Measurements from ENCODE around the gene PREB.

Gene PREB

GRCh38 chr2:27135478-27135955, 1.1 kb upstream of the PREB start:
- peaks cover 5% of the 10 kb centered on the region; the same call in 1 of the 2 replicates for H3K4me1 ChIP-seq (ENCODE audit: control insufficient read depth, insufficient read depth, low read length)

GRCh38 chr2:27134781-27135477, 493 bp upstream of the PREB start:
- peak overlapping the region; percentile 5 for H3K27ac ChIP-seq (ENCODE audit: low read depth, low read length)
- peaks cover 5% of the 10 kb centered on the region; the same call in 1 of the 2 replicates for H3K4me1 ChIP-seq (ENCODE audit: control insufficient read depth, insufficient read depth, low read length)
- H3K9me3 ChIP-seq (ENCODE audit: control insufficient read depth, insufficient read depth, low read length) = no peaks in the 10 kb centered on the region
- no peaks in the 10 kb centered on the region for H3K27me3 ChIP-seq (ENCODE audit: control insufficient read depth, insufficient read depth, low read length)
- no peak overlapping the region for H3K9ac ChIP-seq (ENCODE audit: low read depth, low read length)
- H3K36me3 ChIP-seq (ENCODE audit: control insufficient read depth, insufficient read depth, low read length) = peaks cover 32% of the 10 kb centered on the region
- H3K4me3 ChIP-seq (ENCODE audit: low read depth, low read length) = peak overlapping the region; percentile 97; the same call in 1 of the 2 replicates

More at GRCh38 chr2:27135478-27135955, 1.1 kb upstream of the PREB start:
- Histone ChIP-seq H3K4me3 (ENCODE audit: low read depth, low read length) (no peak overlapping the region), H3K27ac (ENCODE audit: low read depth, low read length) (no peak overlapping the region), H3K9ac (ENCODE audit: low read depth, low read length) (no peak overlapping the region), H3K27me3 (ENCODE audit: control insufficient read depth, insufficient read depth, low read length) (no peaks in the 10 kb centered on the region), H3K9me3 (ENCODE audit: control insufficient read depth, insufficient read depth, low read length) (no peaks in the 10 kb centered on the region), H3K36me3 (ENCODE audit: control insufficient read depth, insufficient read depth, low read length) (peaks cover 26% of the 10 kb centered on the region)

DNA sequence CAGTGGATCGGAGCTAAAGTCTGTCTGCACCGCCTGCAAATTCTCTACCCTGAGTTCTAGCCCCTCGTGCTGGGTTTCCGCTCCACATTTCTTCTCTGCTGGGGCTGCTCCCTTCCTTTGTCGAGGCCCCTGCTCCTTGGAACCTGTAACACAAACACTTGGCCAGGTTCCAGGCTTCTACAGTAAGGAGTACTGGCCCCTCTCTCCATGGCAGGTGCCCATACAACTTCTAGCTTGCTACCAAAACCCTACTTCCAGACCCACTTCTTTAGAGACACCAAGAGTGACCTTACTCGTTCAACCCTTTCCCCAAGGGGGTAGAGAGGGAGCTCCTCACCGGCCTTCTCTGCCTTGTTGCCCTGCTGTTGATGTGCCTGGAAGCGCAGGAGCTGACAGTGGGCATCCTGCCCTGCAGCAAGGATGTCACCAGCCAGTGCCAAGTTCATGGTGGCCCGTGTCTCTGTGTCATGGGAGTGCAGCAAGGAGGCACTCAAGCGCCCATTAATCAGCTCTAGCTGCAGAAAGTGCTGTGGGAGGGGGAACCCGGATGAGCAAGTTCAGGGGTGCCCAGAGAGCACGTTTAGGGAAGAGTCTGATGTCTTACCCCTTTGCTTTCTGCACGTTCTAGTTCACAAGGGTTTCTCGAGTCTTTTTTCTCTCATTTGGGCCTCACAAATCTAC, 1.1 kb downstream of the PREB start:
- Histone ChIP-seq H3K27me3 (ENCODE audit: control insufficient read depth, insufficient read depth, low read length) (no peaks in the 10 kb centered on the region), H3K36me3 (ENCODE audit: control insufficient read depth, insufficient read depth, low read length) (peaks cover 39% of the 10 kb centered on the region), H3K4me3 (ENCODE audit: low read depth, low read length) (peak overlapping the region; percentile 97), H3K9me3 (ENCODE audit: control insufficient read depth, insufficient read depth, low read length) (no peaks in the 10 kb centered on the region), H3K9ac (ENCODE audit: low read depth, low read length) (0 out of 2 replicates have a peak overlapping the region, but pooled peaks have one; percentile 30), H3K27ac (ENCODE audit: low read depth, low read length) (no peak overlapping the region), H3K4me1 (ENCODE audit: control insufficient read depth, insufficient read depth, low read length) (peaks cover 5% of the 10 kb centered on the region; the same call in 1 of the 2 replicates)

DNA sequence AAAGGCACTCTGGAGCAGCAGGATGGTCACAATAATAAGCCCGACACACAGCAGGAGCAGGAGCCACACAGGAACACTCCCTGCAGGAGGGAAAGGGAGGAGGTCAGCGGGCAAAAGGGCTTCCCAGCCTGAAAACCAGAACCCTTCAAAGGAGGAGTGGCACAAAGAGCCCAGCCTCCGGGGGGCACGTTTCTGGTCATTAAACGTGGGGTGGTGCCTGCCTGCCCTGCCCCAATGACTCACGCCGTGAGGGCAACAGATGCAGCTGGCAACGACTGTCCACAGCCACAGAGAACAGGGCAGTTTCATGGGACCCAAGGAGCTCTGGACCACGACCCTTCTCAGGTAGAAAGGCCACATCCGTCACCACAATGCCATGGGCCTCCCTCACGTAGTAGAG, 3.0 kb downstream of the PREB start:
- Histone ChIP-seq H3K27me3 (ENCODE audit: control insufficient read depth, insufficient read depth, low read length) (no peaks in the 10 kb centered on the region), H3K4me1 (ENCODE audit: control insufficient read depth, insufficient read depth, low read length) (peaks cover 5% of the 10 kb centered on the region; the same call in 1 of the 2 replicates), H3K27ac (ENCODE audit: low read depth, low read length) (no peak overlapping the region), H3K9me3 (ENCODE audit: control insufficient read depth, insufficient read depth, low read length) (no peaks in the 10 kb centered on the region), H3K4me3 (ENCODE audit: low read depth, low read length) (no peak overlapping the region), H3K36me3 (ENCODE audit: control insufficient read depth, insufficient read depth, low read length) (peaks cover 39% of the 10 kb centered on the region), H3K9ac (ENCODE audit: low read depth, low read length) (no peak overlapping the region)

GRCh38 chr2:27130396-27130795, 4.0 kb downstream of the PREB start:
- Histone ChIP-seq H3K27ac (ENCODE audit: low read depth, low read length) (no peak overlapping the region), H3K27me3 (ENCODE audit: control insufficient read depth, insufficient read depth, low read length) (no peaks in the 10 kb centered on the region), H3K4me1 (ENCODE audit: control insufficient read depth, insufficient read depth, low read length) (peaks cover 5% of the 10 kb centered on the region; the same call in 1 of the 2 replicates), H3K36me3 (ENCODE audit: control insufficient read depth, insufficient read depth, low read length) (peaks cover 39% of the 10 kb centered on the region), H3K9me3 (ENCODE audit: control insufficient read depth, insufficient read depth, low read length) (no peaks in the 10 kb centered on the region), H3K9ac (ENCODE audit: low read depth, low read length) (no peak overlapping the region), H3K4me3 (ENCODE audit: low read depth, low read length) (no peak overlapping the region)

DNA sequence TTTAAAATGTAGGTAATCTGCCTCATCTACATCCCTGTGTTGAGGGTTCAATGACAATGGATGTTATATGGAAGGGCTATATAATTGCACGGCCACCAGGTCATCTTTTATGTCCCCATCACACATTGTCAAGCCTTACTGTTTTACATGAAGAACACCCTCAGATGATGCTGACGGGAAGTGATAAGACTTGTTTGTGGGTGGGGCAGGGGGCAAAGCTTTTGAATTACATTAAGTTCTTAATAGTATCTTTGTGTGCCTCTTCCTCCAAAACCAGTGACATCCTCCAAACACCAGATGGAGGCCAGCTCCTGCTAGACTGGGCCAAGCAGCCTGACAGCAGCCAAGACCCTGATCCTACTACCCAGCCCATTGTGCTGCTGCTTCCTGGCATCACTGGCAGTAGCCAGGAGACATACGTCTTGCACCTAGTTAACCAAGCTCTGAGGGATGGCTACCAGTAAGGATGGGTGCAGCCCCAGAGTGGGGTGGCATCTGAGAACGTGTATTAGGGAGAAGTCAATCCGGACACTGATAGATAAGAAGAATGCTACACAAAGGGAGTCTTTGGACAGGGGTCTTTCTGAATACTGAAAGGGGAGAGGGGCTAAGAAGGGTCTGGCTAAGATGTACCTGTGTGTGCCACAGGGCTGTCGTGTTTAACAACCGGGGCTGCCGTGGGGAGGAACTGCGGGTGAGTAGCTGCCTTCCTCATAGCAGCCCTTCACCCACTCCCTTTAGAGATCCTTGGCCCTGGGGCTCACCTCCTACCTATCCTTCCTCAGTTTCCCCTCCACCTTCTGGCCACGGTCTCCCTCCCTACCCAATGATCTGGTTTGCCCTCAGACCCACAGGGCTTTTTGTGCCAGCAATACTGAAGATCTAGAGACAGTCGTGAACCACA, 5.5 kb downstream of the PREB start:
- Histone ChIP-seq H3K27ac (ENCODE audit: low read depth, low read length) (no peak overlapping the region), H3K9ac (ENCODE audit: low read depth, low read length) (no peak overlapping the region), H3K27me3 (ENCODE audit: control insufficient read depth, insufficient read depth, low read length) (peaks cover 7% of the 10 kb centered on the region), H3K4me1 (ENCODE audit: control insufficient read depth, insufficient read depth, low read length) (peaks cover 9% of the 10 kb centered on the region; the same call in 1 of the 2 replicates), H3K9me3 (ENCODE audit: control insufficient read depth, insufficient read depth, low read length) (no peaks in the 10 kb centered on the region), H3K4me3 (ENCODE audit: low read depth, low read length) (no peak overlapping the region), H3K36me3 (ENCODE audit: control insufficient read depth, insufficient read depth, low read length) (peaks cover 39% of the 10 kb centered on the region)

GRCh38 chr2:27127883-27128667, 6.4 kb downstream of the PREB start:
- H3K27ac ChIP-seq (ENCODE audit: low read depth, low read length) = no peak overlapping the region
- no peak overlapping the region for H3K4me3 ChIP-seq (ENCODE audit: low read depth, low read length)
- H3K9me3 ChIP-seq (ENCODE audit: control insufficient read depth, insufficient read depth, low read length) = no peaks in the 10 kb centered on the region
- peaks cover 6% of the 10 kb centered on the region; the same call in 1 of the 2 replicates for H3K4me1 ChIP-seq (ENCODE audit: control insufficient read depth, insufficient read depth, low read length)
- peaks cover 38% of the 10 kb centered on the region for H3K36me3 ChIP-seq (ENCODE audit: control insufficient read depth, insufficient read depth, low read length)
- peaks cover 13% of the 10 kb centered on the region for H3K27me3 ChIP-seq (ENCODE audit: control insufficient read depth, insufficient read depth, low read length)
- H3K9ac ChIP-seq (ENCODE audit: low read depth, low read length) = no peak overlapping the region

DNA sequence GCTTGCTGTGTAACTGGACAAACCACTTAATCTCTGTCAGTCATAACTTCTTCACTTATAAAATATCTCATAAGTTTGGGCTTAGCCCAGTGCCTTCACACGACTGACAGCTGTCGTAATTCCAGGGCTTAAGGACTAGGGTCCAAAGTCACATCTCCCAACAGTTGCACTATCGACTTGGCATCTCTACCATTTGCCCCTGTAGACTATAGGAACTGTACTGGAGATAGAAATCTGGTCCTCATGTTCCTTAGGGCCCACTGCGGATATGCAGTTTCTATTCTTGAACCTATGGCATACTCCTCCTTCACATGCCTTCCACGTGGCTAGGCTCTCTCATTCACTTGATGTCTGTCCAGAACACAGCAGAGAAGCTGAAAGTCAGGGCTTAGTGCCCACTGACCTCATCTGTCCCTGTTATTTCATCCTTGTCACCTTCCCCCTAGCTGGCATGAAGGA, 8.2 kb downstream of the PREB start:
- Histone ChIP-seq H3K36me3 (ENCODE audit: control insufficient read depth, insufficient read depth, low read length) (peaks cover 20% of the 10 kb centered on the region), H3K4me1 (ENCODE audit: control insufficient read depth, insufficient read depth, low read length) (peaks cover 6% of the 10 kb centered on the region; the same call in 1 of the 2 replicates), H3K4me3 (ENCODE audit: low read depth, low read length) (no peak overlapping the region), H3K9ac (ENCODE audit: low read depth, low read length) (no peak overlapping the region), H3K9me3 (ENCODE audit: control insufficient read depth, insufficient read depth, low read length) (no peaks in the 10 kb centered on the region), H3K27me3 (ENCODE audit: control insufficient read depth, insufficient read depth, low read length) (peaks cover 31% of the 10 kb centered on the region), H3K27ac (ENCODE audit: low read depth, low read length) (no peak overlapping the region)

DNA sequence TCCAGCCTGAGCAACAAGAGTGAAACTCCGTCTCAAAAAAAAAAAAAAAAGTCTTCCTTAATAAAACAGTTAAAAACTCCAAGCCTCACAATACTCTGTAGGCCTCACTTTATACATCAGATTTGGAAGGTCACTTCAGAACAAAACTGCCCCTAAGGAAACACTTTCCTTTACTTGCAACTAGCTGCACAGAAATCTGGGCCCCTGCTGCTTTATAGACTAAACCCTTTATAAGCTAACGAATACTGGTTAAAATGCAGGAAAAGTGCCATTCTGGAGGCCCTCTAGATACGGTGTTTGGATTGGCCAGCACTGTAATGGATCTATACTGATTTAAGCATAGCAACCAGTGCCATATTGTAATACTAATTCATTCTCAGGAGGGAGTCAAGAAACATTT, 9.3 kb downstream of the PREB start:
- Histone ChIP-seq H3K27me3 (ENCODE audit: control insufficient read depth, insufficient read depth, low read length) (peaks cover 43% of the 10 kb centered on the region), H3K4me1 (ENCODE audit: control insufficient read depth, insufficient read depth, low read length) (peaks cover 6% of the 10 kb centered on the region; the same call in 1 of the 2 replicates), H3K36me3 (ENCODE audit: control insufficient read depth, insufficient read depth, low read length) (peaks cover 8% of the 10 kb centered on the region), H3K9me3 (ENCODE audit: control insufficient read depth, insufficient read depth, low read length) (no peaks in the 10 kb centered on the region), H3K9ac (ENCODE audit: low read depth, low read length) (no peak overlapping the region), H3K4me3 (ENCODE audit: low read depth, low read length) (no peak overlapping the region), H3K27ac (ENCODE audit: low read depth, low read length) (no peak overlapping the region)

Measured in HUES48 (cell line).